HPDE6-E6E7 (cell line): ENCODE measurements around the gene SRSF12.
"Not testable (repeated sequence)": the region's sequence is repeated elsewhere in the genome, so short reads cannot be mapped to it uniquely, and the experiment has no call there.

ENCODE experiments used
- DNase-seq: peaks from one replicate; pipeline ENCODE4 v3.0.0; 2011; ENCODE audit warnings: missing footprints; ENCODE audit errors: extremely low spot score

SRSF12 gene

GRCh38 chr6:89073014-89073620 is 44.8 kb downstream of the SRSF12 start:
- no peak for DNase-seq

GRCh38 chr6:89071036-89071435 is 46.8 kb downstream of the SRSF12 start:
- DNase-seq = no peak

GRCh38 chr6:89069536-89070163 is 48.2 kb downstream of the SRSF12 start:
- DNase-seq = no peak

- no peak for DNase-seq
Observed at GRCh38 chr6:89068695-89069094, 49.2 kb downstream of the SRSF12 start.

- DNase-seq = no peak
Observed at GRCh38 chr6:89067796-89068195, 50.1 kb downstream of the SRSF12 start.

- DNase-seq = no peak
Observed at GRCh38 chr6:89066940-89067646, 50.8 kb downstream of the SRSF12 start.

- DNase-seq = not testable (repeated sequence)
Observed at GRCh38 chr6:89066121-89066520, 51.8 kb downstream of the SRSF12 start.

- not testable (repeated sequence) for DNase-seq
Observed at GRCh38 chr6:89064931-89065330, 52.9 kb downstream of the SRSF12 start.

- no peak for DNase-seq
Observed at GRCh38 chr6:89063881-89064280, 54.0 kb downstream of the SRSF12 start.

- DNase-seq = no peak
Observed at GRCh38 chr6:89059227-89059626, 58.6 kb downstream of the SRSF12 start.

- DNase-seq = no peak
Observed at GRCh38 chr6:89058627-89059026, 59.2 kb downstream of the SRSF12 start.

GRCh38 chr6:89057759-89058158 is 60.1 kb downstream of the SRSF12 start:
- no peak for DNase-seq

GRCh38 chr6:89054208-89054607 is 63.7 kb downstream of the SRSF12 start:
- no peak for DNase-seq

- no peak for DNase-seq
Observed at GRCh38 chr6:89051676-89052075, 66.2 kb downstream of the SRSF12 start.

- no peak for DNase-seq
Observed at GRCh38 chr6:89050697-89051096, 67.2 kb downstream of the SRSF12 start.

- DNase-seq = no peak
Observed at GRCh38 chr6:89050155-89050554, 67.7 kb downstream of the SRSF12 start.

- no peak for DNase-seq
Observed at GRCh38 chr6:89048985-89049384, 68.9 kb downstream of the SRSF12 start.

- no peak for DNase-seq
Observed at GRCh38 chr6:89048288-89048923, 69.5 kb downstream of the SRSF12 start.

- no peak for DNase-seq
Observed at GRCh38 chr6:89047473-89047872, 70.4 kb downstream of the SRSF12 start.
